WTC11 (cell line): ENCODE data around the gene ZNF3. TPM values are rescaled to one million over a fixed set of nuclear protein-coding genes. Genes with fewer than 3 reads are reported as not detected.

Source experiments
- ATAC-seq: fragments of 200-7000 bp; cut with Tn5 transposase; 2 replicates; pipeline ENCODE4 v1.10.0; 2021; ENCODE audit warnings: mild to moderate bottlenecking, moderate library complexity
- CTCF ChIA-PET: fragments of 300-600 bp; sonication (Branson Sonifier 250); formaldehyde crosslinking; loops from one replicate; lab custom pipeline; 2021; ENCODE audit warnings: antibody characterized with exemption; lab: Charles Lee
- POLR2A ChIA-PET: fragments of 350-600 bp; sonication (Branson Sonifier 250); formaldehyde crosslinking; loops from one replicate; lab custom pipeline; 2021; ENCODE audit warnings: antibody characterized with exemption; lab: Charles Lee
- DNase-seq: peaks from one replicate; pipeline ENCODE4 v3.0.0; 2021; ENCODE audit warnings: low spot score
- H3K27ac Mint-ChIP-seq: 2 replicates; pipeline ENCODE4 v1.8.0; 2021; ENCODE audit warnings: mixed read lengths
- H3K27me3 Mint-ChIP-seq: 2 replicates; pipeline ENCODE4 v1.8.0; 2021; ENCODE audit warnings: low read depth, mild to moderate bottlenecking, moderate library complexity, mixed read lengths
- H3K36me3 Mint-ChIP-seq: 2 replicates; pipeline ENCODE4 v1.8.0; 2021; ENCODE audit warnings: mixed read lengths
- H3K4me1 Mint-ChIP-seq: 2 replicates; pipeline ENCODE4 v1.8.0; 2022; ENCODE audit warnings: mixed read lengths
- H3K4me3 Mint-ChIP-seq: 2 replicates; pipeline ENCODE4 v1.8.0; 2021; ENCODE audit warnings: mild to moderate bottlenecking, moderate library complexity, mixed read lengths
- H3K9me3 Mint-ChIP-seq: 2 replicates; pipeline ENCODE4 v1.8.0; 2021; ENCODE audit warnings: mixed read lengths
- ATF6 ChIP-seq: sonication (generic); formaldehyde crosslinking; IDR thresholded peaks from 2 replicates; pipeline ENCODE4 v1.8.1; 2023; ENCODE audit warnings: mild to moderate bottlenecking, missing genetic modification reagents
- FOXP1 ChIP-seq: sonication (generic); formaldehyde crosslinking; IDR thresholded peaks from 2 replicates; pipeline ENCODE4 v1.8.0; 2022; ENCODE audit warnings: missing genetic modification reagents, mild to moderate bottlenecking, moderate library complexity, borderline replicate concordance
- HMGA2 ChIP-seq: fragments of 250-450 bp; sonication (Bioruptor Pico); IDR thresholded peaks from 2 replicates; pipeline ENCODE4 v1.4.0; 2021; ENCODE audit warnings: mild to moderate bottlenecking, moderate library complexity
- MLX ChIP-seq: sonication (generic); formaldehyde crosslinking; IDR thresholded peaks from 2 replicates; pipeline ENCODE4 v1.8.1; 2023; ENCODE audit warnings: mild to moderate bottlenecking, missing genetic modification reagents, moderate library complexity
- NR2C2 ChIP-seq: sonication (generic); formaldehyde crosslinking; IDR thresholded peaks from 2 replicates; pipeline ENCODE4 v1.8.0; 2022; ENCODE audit warnings: mild to moderate bottlenecking, missing genetic modification reagents
- RORB ChIP-seq: fragments of 250-450 bp; sonication (Bioruptor Pico); IDR thresholded peaks from 2 replicates; pipeline ENCODE4 v1.9.0; 2021; ENCODE audit warnings: mild to moderate bottlenecking
- STAT6 ChIP-seq: sonication (generic); formaldehyde crosslinking; conservative IDR thresholded peaks from 2 replicates; pipeline ENCODE4 v1.8.1; 2023; ENCODE audit warnings: mild to moderate bottlenecking, low read depth, missing genetic modification reagents, moderate library complexity
- TCF7 ChIP-seq: sonication (generic); formaldehyde crosslinking; IDR thresholded peaks from 2 replicates; pipeline ENCODE4 v1.8.0; 2022; ENCODE audit warnings: mild to moderate bottlenecking, low read depth, missing genetic modification reagents, moderate library complexity
- ZNF121 ChIP-seq: sonication (generic); formaldehyde crosslinking; IDR thresholded peaks from 2 replicates; pipeline ENCODE4 v1.8.0; 2023; ENCODE audit warnings: missing genetic modification reagents
- ZNF396 ChIP-seq: fragments of 250-450 bp; sonication (Bioruptor Pico); IDR thresholded peaks from 2 replicates; pipeline ENCODE4 v1.8.0; 2021; ENCODE audit warnings: mild to moderate bottlenecking, moderate library complexity, borderline replicate concordance
- ZNF416 ChIP-seq: fragments of 250-450 bp; sonication (Bioruptor Pico); IDR thresholded peaks from 2 replicates; pipeline ENCODE4 v1.9.0; 2021; ENCODE audit warnings: mild to moderate bottlenecking, inconsistent platforms
- ZNF512 ChIP-seq: sonication (generic); formaldehyde crosslinking; IDR thresholded peaks from 2 replicates; pipeline ENCODE4 v1.8.1; 2022; ENCODE audit warnings: missing genetic modification reagents, borderline replicate concordance
- ZNF671 ChIP-seq: fragments of 250-450 bp; sonication (Bioruptor Pico); IDR thresholded peaks from 2 replicates; pipeline ENCODE4 v1.8.0; 2021; ENCODE audit warnings: mild to moderate bottlenecking
- total RNA-seq: library from RNA; stranded (reverse); gene quantifications from 3 replicates; pipeline ENCODE4 v1.2.3, GENCODE V29; 2021
- TF ChIP-seq, protein P1 (sequence below): sonication (generic); formaldehyde crosslinking; IDR thresholded peaks from 2 replicates; pipeline ENCODE4 v1.8.0; 2023; ENCODE audit warnings: mild to moderate bottlenecking, missing genetic modification reagents
- TF ChIP-seq, protein P2 (sequence below): sonication (generic); formaldehyde crosslinking; IDR thresholded peaks from 2 replicates; pipeline ENCODE4 v1.8.1; 2022; ENCODE audit warnings: low read depth, mild to moderate bottlenecking, moderate library complexity, missing genetic modification reagents, borderline replicate concordance
- TF ChIP-seq, protein P3 (sequence below): fragments of 250-450 bp; sonication (Bioruptor Pico); IDR thresholded peaks from 2 replicates; pipeline ENCODE4 v1.9.0; 2021; ENCODE audit warnings: moderate library complexity, mild to moderate bottlenecking, inconsistent platforms, borderline replicate concordance
- TF ChIP-seq, protein P4 (sequence below): sonication (generic); formaldehyde crosslinking; IDR thresholded peaks from 2 replicates; pipeline ENCODE4 v1.8.1; 2023; ENCODE audit warnings: mild to moderate bottlenecking, moderate library complexity, missing genetic modification reagents
- TF ChIP-seq, protein P5 (sequence below): sonication (generic); formaldehyde crosslinking; IDR thresholded peaks from 2 replicates; pipeline ENCODE4 v1.8.0; 2022; ENCODE audit warnings: mild to moderate bottlenecking, missing genetic modification reagents

ZNF3 gene
- total RNA-seq, 1 experiment from 2014 or later, result 48.3 TPM

DNA sequence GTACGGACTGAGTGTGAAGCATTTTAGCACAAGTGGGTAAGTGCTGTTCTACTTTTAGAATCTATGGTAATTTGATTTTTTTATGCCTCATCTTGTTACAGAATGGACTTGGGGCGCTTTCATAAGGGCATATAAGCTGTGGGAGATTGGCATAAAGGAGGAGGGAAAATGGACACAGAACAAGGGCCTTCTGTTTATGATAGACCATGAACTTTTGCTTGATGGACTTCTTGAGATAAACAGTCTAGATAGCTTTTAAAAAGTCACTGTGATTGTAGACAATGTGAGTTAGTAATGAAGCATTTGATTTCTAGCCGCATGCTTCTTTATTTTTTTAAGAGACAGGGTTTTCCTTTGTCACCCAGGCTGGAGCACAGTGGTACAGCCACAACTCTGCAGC is 29.9 kb downstream of the ZNF3 start (continued):
- TF ChIP-seq, protein P1, sequence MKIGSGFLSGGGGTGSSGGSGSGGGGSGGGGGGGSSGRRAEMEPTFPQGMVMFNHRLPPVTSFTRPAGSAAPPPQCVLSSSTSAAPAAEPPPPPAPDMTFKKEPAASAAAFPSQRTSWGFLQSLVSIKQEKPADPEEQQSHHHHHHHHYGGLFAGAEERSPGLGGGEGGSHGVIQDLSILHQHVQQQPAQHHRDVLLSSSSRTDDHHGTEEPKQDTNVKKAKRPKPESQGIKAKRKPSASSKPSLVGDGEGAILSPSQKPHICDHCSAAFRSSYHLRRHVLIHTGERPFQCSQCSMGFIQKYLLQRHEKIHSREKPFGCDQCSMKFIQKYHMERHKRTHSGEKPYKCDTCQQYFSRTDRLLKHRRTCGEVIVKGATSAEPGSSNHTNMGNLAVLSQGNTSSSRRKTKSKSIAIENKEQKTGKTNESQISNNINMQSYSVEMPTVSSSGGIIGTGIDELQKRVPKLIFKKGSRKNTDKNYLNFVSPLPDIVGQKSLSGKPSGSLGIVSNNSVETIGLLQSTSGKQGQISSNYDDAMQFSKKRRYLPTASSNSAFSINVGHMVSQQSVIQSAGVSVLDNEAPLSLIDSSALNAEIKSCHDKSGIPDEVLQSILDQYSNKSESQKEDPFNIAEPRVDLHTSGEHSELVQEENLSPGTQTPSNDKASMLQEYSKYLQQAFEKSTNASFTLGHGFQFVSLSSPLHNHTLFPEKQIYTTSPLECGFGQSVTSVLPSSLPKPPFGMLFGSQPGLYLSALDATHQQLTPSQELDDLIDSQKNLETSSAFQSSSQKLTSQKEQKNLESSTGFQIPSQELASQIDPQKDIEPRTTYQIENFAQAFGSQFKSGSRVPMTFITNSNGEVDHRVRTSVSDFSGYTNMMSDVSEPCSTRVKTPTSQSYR (CRISPR knock-in tag), result no peak
- TF ChIP-seq ZNF121 (CRISPR knock-in tag), result no peak
- TF ChIP-seq ATF6 (CRISPR knock-in tag), result no peak
- no peak for TF ChIP-seq TCF7

DNA sequence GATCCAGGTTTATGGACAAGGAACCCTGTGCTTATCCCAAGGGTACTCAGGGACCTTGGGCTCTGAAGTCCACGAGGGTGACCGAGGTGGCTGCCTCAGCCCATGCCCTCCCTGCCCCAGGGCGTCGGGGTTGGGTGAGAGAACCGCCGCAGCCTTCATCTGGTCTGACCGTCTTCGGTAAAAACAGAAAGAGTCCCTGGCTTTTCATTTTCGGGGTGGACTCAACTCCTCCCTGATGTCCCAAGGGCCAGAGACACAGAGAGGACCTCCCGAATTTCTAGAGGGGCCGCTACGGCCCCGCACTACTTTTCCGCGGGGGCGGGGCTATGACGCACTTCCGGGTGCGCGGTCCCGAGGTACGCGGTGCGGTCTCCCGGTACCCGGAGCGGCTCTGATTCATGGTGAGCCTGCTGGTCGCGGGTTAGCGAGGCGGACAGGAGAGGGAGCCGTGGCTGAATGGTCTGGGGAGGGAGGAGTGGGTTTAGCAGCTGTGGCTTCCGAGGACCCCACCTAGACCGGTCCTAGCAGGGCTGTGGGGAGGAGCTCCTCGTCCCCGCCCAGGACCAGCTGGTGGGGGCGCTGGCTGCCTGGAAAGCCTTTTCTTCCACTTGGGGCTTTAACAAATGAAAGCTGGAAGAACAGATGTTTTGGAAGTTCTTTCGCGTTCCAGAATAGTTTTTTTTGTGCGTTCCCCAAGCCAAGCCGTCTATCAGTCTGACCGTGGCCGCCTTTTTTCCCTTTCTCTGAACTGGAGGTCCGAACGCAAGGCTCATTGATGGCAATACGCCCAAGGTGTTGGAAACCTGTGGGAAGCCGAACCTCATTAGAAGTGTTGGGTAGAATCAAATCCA is 31.9 kb downstream of the ZNF3 start, which contains the start of gene ZSCAN21:
Gene ZSCAN21, plus strand, starts transcription at position 334 of the 851 bp plus-strand sequence. CDS start 7,233 bp downstream, outside the sequence.
- DNase-seq (peak; percentile 89), ATAC-seq (peak; percentile 91)
- Mint-ChIP-seq H3K4me3 (peak within 1 kb of the TSS; percentile 88), H3K27ac (peak within 1 kb of the TSS; percentile 96), H3K36me3 (peaks cover 6% of the 10 kb centered on the region; the same call in 1 of the 2 replicates), H3K9me3 (no peaks in the 10 kb centered on the region), H3K4me1 (peaks cover 13% of the 10 kb centered on the region), H3K27me3 (no peaks in the 10 kb centered on the region)
- POLR2A ChIA-PET, result interaction anchor here (0.6 to 1.0 kb wide), 4 partner anchors 9 to 52 kb away, joined by 3 read pairs; partner anchors contain the start of genes MCM7 and ZKSCAN1
- CTCF ChIA-PET, result interaction anchor here (0.6 to 1.8 kb wide), 6 partner anchors 17 to 133 kb away, joined by 3 to 5 read pairs (median 4); partner anchors contain the start of genes AP4M1 and MCM7
- TF ChIP-seq STAT6 (no peak), ZNF416 (CRISPR knock-in tag) (no peak), ZNF396 (CRISPR knock-in tag) (no peak), HMGA2 (CRISPR knock-in tag) (no peak), ZNF512 (CRISPR knock-in tag) (no peak), FOXP1 (CRISPR knock-in tag) (no peak), NR2C2 (CRISPR knock-in tag) (no peak), MLX (CRISPR knock-in tag) (no peak), ZNF671 (no peak), RORB (CRISPR knock-in tag) (no peak)
- TF ChIP-seq, protein P2, sequence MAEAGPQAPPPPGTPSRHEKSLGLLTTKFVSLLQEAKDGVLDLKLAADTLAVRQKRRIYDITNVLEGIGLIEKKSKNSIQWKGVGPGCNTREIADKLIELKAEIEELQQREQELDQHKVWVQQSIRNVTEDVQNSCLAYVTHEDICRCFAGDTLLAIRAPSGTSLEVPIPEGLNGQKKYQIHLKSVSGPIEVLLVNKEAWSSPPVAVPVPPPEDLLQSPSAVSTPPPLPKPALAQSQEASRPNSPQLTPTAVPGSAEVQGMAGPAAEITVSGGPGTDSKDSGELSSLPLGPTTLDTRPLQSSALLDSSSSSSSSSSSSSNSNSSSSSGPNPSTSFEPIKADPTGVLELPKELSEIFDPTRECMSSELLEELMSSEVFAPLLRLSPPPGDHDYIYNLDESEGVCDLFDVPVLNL (CRISPR knock-in tag), result no peak
- TF ChIP-seq, protein P3, sequence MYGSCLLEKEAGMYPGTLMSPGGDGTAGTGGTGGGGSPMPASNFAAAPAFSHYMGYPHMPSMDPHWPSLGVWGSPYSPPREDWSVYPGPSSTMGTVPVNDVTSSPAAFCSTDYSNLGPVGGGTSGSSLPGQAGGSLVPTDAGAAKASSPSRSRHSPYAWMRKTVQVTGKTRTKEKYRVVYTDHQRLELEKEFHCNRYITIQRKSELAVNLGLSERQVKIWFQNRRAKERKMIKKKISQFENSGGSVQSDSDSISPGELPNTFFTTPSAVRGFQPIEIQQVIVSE (CRISPR knock-in tag), result no peak
- TF ChIP-seq, protein P4, sequence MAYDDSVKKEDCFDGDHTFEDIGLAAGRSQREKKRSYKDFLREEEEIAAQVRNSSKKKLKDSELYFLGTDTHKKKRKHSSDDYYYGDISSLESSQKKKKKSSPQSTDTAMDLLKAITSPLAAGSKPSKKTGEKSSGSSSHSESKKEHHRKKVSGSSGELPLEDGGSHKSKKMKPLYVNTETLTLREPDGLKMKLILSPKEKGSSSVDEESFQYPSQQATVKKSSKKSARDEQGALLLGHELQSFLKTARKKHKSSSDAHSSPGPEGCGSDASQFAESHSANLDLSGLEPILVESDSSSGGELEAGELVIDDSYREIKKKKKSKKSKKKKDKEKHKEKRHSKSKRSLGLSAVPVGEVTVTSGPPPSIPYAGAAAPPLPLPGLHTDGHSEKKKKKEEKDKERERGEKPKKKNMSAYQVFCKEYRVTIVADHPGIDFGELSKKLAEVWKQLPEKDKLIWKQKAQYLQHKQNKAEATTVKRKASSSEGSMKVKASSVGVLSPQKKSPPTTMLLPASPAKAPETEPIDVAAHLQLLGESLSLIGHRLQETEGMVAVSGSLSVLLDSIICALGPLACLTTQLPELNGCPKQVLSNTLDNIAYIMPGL (CRISPR knock-in tag), result peak; percentile 51; the same call in 1 of the 2 replicates
- TF ChIP-seq, protein P5, sequence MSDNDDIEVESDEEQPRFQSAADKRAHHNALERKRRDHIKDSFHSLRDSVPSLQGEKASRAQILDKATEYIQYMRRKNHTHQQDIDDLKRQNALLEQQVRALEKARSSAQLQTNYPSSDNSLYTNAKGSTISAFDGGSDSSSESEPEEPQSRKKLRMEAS (CRISPR knock-in tag), result peak; percentile 66; the same call in 1 of the 2 replicates
